ENCODE results near the gene PIEZO1.

GRCh38 chr16:88826070-88826840 lies 41.2 kb upstream of the PIEZO1 start:
- TF ChIP-seq, protein P1, sequence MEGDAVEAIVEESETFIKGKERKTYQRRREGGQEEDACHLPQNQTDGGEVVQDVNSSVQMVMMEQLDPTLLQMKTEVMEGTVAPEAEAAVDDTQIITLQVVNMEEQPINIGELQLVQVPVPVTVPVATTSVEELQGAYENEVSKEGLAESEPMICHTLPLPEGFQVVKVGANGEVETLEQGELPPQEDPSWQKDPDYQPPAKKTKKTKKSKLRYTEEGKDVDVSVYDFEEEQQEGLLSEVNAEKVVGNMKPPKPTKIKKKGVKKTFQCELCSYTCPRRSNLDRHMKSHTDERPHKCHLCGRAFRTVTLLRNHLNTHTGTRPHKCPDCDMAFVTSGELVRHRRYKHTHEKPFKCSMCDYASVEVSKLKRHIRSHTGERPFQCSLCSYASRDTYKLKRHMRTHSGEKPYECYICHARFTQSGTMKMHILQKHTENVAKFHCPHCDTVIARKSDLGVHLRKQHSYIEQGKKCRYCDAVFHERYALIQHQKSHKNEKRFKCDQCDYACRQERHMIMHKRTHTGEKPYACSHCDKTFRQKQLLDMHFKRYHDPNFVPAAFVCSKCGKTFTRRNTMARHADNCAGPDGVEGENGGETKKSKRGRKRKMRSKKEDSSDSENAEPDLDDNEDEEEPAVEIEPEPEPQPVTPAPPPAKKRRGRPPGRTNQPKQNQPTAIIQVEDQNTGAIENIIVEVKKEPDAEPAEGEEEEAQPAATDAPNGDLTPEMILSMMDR (IDR thresholded peaks at IDR 0.05) = no peak
- TF ChIP-seq POLR2A (IDR thresholded peaks at IDR 0.05) = no peak

Data from lower leg skin (tissue), 3 donors.